Neuron (in vitro differentiated cells): ENCODE results near the gene SIGLEC14.
"Not testable (repeated sequence)": the region's sequence is repeated elsewhere in the genome, so short reads cannot be mapped to it uniquely, and the experiment has no call there.

Source experiments
- H2AFZ ChIP-seq: one replicate; pipeline ENCODE4 v1.6.1; 2013; ENCODE audit warnings: low read depth, mild to moderate bottlenecking, inconsistent platforms, low read length, moderate library complexity
- H3K27me3 ChIP-seq: one replicate; pipeline ENCODE4 v1.6.1; 2013; ENCODE audit warnings: low read length; ENCODE audit not compliant: insufficient read depth
- H3K36me3 ChIP-seq: one replicate; pipeline ENCODE4 v1.6.1; 2013; ENCODE audit warnings: low read length; ENCODE audit not compliant: insufficient read depth
- H3K4me1 ChIP-seq: one replicate; pipeline ENCODE4 v1.6.1; 2013; ENCODE audit warnings: low read length; ENCODE audit not compliant: insufficient read depth
- H3K4me3 ChIP-seq: 2 replicates; pipeline ENCODE4 v1.5.1; 2013; ENCODE audit warnings: mild to moderate bottlenecking, low read length, moderate library complexity
- H3K9me3 ChIP-seq: one replicate; pipeline ENCODE4 v1.6.1; 2013; ENCODE audit warnings: low read length

The SIGLEC14 gene

DNA sequence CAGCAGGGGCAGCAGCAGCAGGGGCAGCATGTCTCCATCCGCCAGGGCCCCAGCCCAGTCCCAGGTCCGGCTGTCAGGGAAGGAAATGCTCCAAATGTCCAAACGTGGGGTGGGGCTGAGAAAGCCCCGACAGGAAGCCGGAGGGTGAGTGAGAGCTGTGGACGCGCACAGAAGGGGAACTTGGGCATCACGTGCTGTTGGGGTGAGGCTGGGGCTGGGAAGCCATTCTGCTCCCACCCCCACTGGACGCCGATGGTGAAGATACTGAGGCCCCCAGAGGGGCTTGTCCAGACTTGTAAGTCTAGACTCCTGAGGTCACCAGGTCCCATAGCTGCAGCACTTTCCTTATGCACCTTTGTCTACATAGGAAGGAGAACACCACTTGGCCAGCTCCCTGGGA is at the start of gene SIGLEC14:
SIGLEC14 (minus strand) TSS at position 96 of the 400 bp plus-strand sequence; CDS start at position 30, 66 bp downstream.
- not testable (repeated sequence) for H3K4me1 ChIP-seq, H3K4me3 ChIP-seq, H3K9me3 ChIP-seq, H2AFZ ChIP-seq, H3K36me3 ChIP-seq
- H3K27me3 ChIP-seq: peaks cover 14% of the 10 kb centered on the region

DNA sequence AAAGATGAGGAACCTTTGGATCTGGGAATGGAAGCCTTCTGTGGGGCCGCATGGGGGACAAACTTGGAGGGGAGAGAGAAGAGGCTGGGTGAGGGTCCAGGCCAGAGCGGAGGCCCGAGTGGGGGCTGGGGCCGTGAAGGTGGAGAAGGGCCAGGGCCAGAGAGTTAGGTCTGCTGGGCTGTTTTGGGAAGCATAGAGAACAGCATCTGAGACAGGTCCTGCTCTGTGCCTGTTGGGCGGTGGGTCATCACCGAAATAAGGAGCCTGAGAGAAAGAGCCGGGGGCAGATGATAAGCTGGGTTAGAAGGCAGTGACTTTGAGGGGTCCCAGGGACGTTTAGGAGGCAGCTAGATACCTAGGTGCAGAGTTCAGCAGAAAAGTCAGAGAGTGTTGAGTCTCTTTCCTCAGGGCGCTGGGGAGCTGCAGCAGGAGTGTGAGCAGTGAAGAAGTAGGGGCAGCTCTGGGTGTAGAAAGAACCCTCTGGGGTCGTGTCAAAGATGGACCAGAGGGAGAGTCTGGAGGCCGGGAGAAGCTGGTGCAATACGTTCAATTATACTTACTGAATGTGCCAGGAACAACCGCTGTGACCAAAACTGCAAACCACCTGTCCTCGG is 49.2 kb upstream of the SIGLEC14 start:
- Histone ChIP-seq H3K36me3 (peaks cover 35% of the 10 kb centered on the region), H2AFZ (no peak overlapping the region), H3K27me3 (no peaks in the 10 kb centered on the region), H3K4me3 (no peak overlapping the region), H3K9me3 (peaks cover 3% of the 10 kb centered on the region), H3K4me1 (peaks cover 7% of the 10 kb centered on the region)

- H3K27me3 ChIP-seq: no peaks in the 10 kb centered on the region
- H2AFZ ChIP-seq: no peak overlapping the region
- peaks cover 35% of the 10 kb centered on the region for H3K36me3 ChIP-seq
- H3K4me3 ChIP-seq: no peak overlapping the region
- H3K9me3 ChIP-seq: peaks cover 3% of the 10 kb centered on the region
- peaks cover 12% of the 10 kb centered on the region for H3K4me1 ChIP-seq
These were observed 48.5 kb upstream of the SIGLEC14 start for GRCh38 chr19:51695088-51695487.

GRCh38 chr19:51694318-51695085 is 47.9 kb upstream of the SIGLEC14 start:
- Histone ChIP-seq H3K36me3 (peaks cover 35% of the 10 kb centered on the region), H3K4me3 (no peak overlapping the region), H2AFZ (no peak overlapping the region), H3K4me1 (peaks cover 14% of the 10 kb centered on the region), H3K27me3 (no peaks in the 10 kb centered on the region), H3K9me3 (peaks cover 3% of the 10 kb centered on the region)

GRCh38 chr19:51693819-51694218 is 47.2 kb upstream of the SIGLEC14 start:
- H3K9me3 ChIP-seq: peaks cover 3% of the 10 kb centered on the region
- H3K4me1 ChIP-seq: peaks cover 14% of the 10 kb centered on the region
- peaks cover 33% of the 10 kb centered on the region for H3K36me3 ChIP-seq
- no peaks in the 10 kb centered on the region for H3K27me3 ChIP-seq
- no peak overlapping the region for H3K4me3 ChIP-seq
- no peak overlapping the region for H2AFZ ChIP-seq

DNA sequence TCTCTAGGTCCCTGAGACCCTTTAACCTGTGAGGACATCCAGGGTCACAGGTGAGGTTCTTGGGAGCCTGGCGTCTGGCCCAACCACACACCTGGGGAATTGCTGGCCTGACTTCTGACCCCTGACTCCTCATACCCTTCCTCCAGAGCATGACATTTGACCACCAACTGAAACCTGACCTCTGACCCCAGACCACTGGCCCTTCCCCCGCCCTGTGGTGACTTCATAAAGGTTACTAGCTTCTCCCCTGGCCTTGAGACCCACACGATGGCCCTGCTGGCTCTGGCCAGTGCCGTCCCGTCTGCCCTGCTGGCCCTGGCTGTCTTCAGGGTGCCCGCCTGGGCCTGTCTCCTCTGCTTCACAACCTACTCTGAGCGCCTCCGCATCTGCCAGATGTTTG is 46.6 kb upstream of the SIGLEC14 start, which contains the start of gene SPACA6:
SPACA6 (plus strand) TSS at position 71 of the 400 bp plus-strand sequence; CDS start at position 268, 197 bp downstream.
- peaks cover 14% of the 10 kb centered on the region for H3K4me1 ChIP-seq
- H3K36me3 ChIP-seq: peaks cover 33% of the 10 kb centered on the region
- no peaks in the 10 kb centered on the region for H3K27me3 ChIP-seq
- H3K4me3 ChIP-seq: no peak within 1 kb of the TSS
- H2AFZ ChIP-seq: no peak within 1 kb of the TSS
- H3K9me3 ChIP-seq: peaks cover under 1% of the 10 kb centered on the region

GRCh38 chr19:51692468-51692867 is 45.8 kb upstream of the SIGLEC14 start:
- no peaks in the 10 kb centered on the region for H3K9me3 ChIP-seq
- H3K27me3 ChIP-seq: no peaks in the 10 kb centered on the region
- H3K4me1 ChIP-seq: peaks cover 22% of the 10 kb centered on the region
- H3K36me3 ChIP-seq: peaks cover 27% of the 10 kb centered on the region
- no peak overlapping the region for H2AFZ ChIP-seq
- no peak overlapping the region for H3K4me3 ChIP-seq

DNA sequence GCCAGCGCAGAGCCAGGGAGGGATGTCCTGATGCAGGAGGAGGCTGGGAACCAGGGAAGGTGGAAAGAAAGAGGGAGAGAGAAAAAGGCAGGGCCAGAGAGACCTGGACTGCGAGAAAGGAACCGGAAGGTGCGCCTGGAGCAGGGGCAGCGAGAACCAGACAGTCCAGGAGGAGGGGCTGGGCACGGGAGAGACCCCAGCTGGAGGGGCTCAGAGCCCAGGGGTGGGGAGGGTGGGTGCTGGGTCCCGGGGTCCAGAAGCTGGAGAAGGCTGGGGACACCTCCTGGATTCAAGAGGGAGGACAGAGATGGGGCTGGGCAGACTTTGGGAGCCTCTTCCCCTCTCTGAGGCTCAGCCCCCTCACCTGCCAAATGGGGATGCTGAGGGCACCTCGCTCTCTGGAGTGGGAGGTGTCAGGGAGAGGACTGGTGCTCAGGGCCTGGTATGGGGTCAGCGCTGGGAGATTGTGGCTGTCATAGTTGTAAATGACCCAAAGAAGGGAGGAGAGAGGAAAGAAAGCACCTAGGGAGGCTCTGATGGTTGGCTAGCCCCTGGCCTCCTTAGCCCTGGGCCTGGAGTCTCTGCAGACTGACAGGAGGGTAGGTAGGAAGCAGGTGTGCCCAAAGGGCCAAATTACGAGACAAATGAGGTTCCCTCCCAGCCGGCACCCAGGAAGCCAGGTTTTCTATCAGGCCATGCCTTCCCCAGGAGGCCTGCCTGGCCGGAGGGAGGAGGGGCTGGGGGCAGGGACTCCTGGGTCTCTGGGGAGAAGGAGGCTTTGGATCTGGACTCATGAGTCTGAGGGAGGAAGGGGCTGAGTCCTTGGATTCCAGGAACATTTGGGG is 45.2 kb upstream of the SIGLEC14 start:
- no peak overlapping the region for H3K4me3 ChIP-seq

GRCh38 chr19:51691074-51691583 is 44.5 kb upstream of the SIGLEC14 start:
- Histone ChIP-seq H3K27me3 (no peaks in the 10 kb centered on the region), H3K36me3 (peaks cover 17% of the 10 kb centered on the region), H3K4me1 (peaks cover 25% of the 10 kb centered on the region), H2AFZ (no peak overlapping the region), H3K9me3 (no peaks in the 10 kb centered on the region), H3K4me3 (peak overlapping the region; percentile 51)

More for the DNA sequence above, 45.2 kb upstream of the SIGLEC14 start:
- Histone ChIP-seq H3K36me3 (peaks cover 22% of the 10 kb centered on the region), H3K27me3 (no peaks in the 10 kb centered on the region), H3K4me1 (peaks cover 25% of the 10 kb centered on the region), H3K9me3 (no peaks in the 10 kb centered on the region), H2AFZ (no peak overlapping the region)

DNA sequence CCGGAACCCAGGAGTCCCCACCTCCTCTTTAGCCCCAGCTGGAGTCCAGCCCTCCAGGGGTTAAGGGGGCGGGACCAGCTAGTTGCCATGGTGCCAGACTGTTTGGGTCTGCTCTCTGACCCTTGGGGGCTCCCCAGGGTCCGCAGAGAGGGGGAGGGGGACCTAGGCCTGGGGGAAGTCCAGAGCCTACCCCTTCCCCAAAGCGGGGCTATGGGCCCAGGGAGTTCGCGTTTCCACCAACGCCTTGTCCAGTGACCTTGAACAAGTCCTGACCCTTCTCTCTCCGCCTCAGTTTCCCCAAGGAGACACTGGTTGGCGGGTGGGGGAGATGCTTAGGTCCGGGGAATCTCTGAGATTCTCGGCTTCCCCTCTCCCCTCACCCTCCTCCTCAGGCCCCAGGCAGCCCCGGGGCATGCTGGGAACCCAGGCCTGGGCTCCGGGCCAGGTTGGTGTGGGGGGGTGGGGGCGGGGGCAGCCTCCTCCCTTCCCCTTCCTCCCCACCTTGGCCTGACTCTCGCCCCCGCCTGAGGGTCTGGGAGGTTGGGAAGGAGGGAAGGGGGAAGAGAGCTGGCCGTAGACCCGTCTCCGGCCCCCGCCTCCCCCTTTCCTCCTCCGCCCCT is 43.9 kb upstream of the SIGLEC14 start:
- H3K27me3 ChIP-seq: no peaks in the 10 kb centered on the region

DNA sequence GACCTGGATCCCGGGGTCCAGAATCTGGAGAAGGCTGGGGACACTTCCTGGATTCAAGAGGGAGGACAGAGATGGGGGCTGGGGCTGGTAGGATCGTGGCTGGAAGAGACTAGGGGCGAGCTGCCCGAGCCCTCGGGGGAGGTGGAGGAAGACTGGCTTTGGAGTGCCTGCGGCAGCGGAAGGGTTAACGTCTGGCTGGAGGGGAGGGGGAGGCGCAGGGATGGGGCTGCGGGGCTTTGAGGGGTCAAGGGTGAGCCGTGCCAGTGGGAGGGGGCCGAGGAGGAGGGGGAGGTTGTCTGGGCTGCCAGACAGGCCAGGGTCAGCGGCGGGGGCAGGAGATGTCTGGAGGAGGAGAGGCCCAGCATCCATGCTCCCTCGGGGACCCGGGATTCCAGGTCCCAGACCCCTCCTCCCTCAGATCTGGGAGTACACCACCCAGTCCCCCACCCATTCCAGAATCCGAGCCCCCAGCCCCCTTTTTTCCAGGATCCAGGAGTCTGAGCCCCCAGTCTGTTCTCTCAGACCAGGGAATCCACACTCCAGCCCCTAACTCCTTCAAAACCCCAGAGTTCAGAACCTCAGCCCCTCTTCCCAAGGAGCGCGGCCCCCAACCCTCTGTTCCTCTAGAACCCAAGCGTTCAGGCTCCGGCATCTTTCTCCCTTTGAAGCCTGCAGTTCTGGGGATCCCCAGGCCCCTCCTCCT is 43.3 kb upstream of the SIGLEC14 start:
- peak overlapping the region; percentile 51 for H3K4me3 ChIP-seq

More for the DNA sequence above, 43.9 kb upstream of the SIGLEC14 start:
- H3K36me3 ChIP-seq: peaks cover 12% of the 10 kb centered on the region
- no peak overlapping the region for H2AFZ ChIP-seq
- H3K9me3 ChIP-seq: no peaks in the 10 kb centered on the region
- H3K4me1 ChIP-seq: peaks cover 25% of the 10 kb centered on the region
- peak overlapping the region; percentile 51 for H3K4me3 ChIP-seq

More for the DNA sequence above, 43.3 kb upstream of the SIGLEC14 start:
- H3K36me3 ChIP-seq: peaks cover 8% of the 10 kb centered on the region
- no peaks in the 10 kb centered on the region for H3K9me3 ChIP-seq
- no peaks in the 10 kb centered on the region for H3K27me3 ChIP-seq
- H2AFZ ChIP-seq: no peak overlapping the region
- H3K4me1 ChIP-seq: peaks cover 25% of the 10 kb centered on the region
